GM18520 (cell line): ENCODE measurements around the gene CCDC18.
"Not testable (repeated sequence)": the region's sequence is repeated elsewhere in the genome, so short reads cannot be mapped to it uniquely, and the experiment has no call there.

ENCODE experiments used
- ATAC-seq: cut with Tn5 transposase; IDR thresholded peaks from one replicate; pipeline ENCODE4 v1.9.1; 2021; ENCODE audit not compliant: unreplicated experiment

CCDC18 gene

GRCh38 chr1:93238425-93238824 lies 57.9 kb downstream of the CCDC18 start:
- ATAC-seq = no peak

- no peak for ATAC-seq
These were observed 59.3 kb downstream of the CCDC18 start for GRCh38 chr1:93239863-93240262.

GRCh38 chr1:93243233-93243632 lies 62.7 kb downstream of the CCDC18 start:
- ATAC-seq = not testable (repeated sequence)

GRCh38 chr1:93244298-93245069 lies 64.0 kb downstream of the CCDC18 start:
- ATAC-seq = no peak

DNA sequence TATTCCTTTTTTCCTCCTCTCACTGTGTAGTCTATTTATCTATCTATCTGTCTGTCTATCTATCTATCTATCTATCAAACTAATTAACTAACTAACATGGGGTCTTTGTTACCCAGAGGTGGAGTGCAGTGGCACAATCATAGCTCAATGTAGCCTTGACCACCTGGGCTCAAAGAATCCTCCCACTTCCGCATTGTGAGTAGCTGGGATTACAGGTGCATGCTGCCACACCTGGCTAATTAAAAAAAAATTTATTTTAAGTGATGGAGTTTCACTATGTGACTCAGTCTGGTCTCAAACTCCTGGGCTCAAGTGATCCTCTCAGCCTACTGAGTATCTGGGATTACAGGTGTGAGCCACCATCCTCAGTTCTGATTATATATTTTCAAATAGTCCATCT lies 71.4 kb downstream of the CCDC18 start:
- ATAC-seq = no peak

DNA sequence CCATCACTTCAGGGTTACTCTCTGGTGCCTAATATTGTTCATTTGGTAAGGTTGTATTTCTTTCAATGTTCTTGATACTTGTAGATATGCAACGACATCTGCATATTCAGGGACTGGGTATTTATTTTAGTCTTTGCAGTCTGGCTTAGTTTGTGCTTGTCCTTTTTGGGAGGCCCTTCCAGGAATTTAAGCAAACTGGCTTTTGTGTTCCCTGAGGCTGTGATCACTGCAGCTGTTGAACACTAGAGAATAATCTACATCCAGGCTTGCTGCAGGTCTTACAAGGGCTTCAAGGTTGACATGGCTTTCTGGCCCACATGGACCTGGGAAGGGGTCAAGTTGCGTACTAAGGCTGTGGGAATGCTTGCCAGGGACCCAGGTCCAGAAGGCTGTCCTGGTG lies 72.1 kb downstream of the CCDC18 start:
- ATAC-seq = no peak

GRCh38 chr1:93253516-93253915 lies 73.0 kb downstream of the CCDC18 start:
- ATAC-seq = no peak

DNA sequence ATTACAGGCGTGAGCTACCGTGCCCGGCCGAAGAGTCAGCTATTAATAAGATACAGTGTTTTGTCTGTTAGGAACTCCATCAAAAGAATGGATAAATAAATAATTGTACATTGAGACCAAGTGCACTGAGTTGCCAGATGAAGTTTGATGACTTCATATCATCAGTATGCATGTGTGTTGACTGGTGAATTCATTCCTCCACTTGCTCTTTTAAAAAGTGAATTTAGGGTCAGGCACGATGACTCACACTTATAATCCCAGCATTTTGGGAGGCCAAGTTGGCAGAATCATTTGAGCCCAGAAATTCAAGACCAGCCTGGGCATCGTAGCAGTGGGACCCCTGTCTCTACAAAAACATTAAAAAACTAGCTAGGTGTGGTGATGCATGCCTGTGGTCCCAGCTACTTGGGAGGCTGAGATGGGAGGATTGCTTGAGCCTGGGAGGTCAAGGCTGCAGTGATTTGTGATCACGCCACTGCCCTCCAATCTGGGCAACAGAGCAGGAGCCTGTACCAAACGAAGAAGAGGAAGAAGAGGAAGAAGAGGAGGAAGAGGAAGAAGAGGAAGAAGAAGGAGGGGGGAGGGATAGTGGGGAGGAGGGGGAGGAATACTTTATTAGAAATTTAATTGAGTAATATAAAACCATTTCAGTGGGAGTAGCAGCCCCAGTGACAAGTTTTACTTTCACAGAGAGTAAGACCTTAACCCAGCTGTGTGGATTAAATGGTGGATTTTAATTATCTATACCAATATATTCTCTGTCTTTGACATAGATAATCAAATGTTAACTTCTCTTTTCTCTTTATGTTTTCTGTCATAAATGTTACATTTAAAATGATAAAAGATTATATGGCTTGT lies 74.9 kb downstream of the CCDC18 start:
- no peak for ATAC-seq

DNA sequence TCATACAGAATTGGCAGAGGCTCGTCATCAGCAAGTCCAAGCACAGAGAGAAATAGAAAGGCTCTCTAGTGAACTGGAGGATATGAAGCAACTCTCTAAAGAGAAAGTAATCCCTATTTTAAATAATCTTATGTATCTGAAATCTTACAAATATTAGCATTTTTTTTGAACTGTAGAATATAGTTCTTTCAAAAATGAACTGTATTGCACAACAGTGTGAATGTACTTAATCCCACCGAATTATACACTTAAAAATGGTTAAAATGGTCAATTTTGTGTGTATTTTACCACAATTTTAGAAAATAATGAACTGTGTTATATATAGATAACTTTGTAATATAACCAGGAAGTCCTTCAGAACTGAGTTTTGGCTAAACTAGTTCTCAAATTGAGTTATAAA lies 75.9 kb downstream of the CCDC18 start:
- ATAC-seq = no peak

DNA sequence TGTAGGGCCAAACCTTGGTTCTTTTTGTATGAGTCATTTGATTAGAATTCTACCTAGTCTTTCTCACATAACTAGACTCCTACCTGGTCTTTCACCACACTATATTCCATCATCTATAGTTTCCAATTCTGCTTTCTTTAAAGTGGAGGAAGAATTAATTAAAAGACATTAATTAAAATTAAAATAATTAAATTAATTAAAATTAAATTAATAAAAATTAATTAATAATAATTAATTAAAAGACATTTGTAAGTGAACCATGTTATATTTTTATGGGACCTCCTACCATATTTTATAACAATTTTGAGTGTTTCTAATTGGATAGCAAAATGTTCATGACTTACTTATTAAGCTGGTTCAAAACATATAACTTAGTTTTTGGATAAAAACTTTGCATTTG lies 77.4 kb downstream of the CCDC18 start:
- ATAC-seq = no peak

DNA sequence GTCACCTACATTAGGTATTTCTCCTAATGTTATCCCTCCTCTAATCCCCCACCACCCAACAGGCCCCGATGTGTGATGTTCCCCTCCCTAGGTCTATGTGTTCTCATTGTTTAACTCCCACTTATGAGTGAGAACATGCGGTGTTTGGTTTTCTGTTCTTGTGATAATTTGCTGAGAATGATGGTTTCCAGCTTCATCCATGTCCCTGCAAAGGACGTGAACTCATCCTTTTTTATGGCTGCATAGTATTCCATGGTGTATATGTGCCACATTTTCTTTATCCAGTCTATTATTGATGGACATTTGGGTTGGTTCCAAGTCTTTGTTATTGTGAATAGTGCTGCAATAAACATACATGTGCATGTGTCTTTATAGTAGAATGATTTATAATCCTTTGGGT lies 80.2 kb downstream of the CCDC18 start:
- not testable (repeated sequence) for ATAC-seq

DNA sequence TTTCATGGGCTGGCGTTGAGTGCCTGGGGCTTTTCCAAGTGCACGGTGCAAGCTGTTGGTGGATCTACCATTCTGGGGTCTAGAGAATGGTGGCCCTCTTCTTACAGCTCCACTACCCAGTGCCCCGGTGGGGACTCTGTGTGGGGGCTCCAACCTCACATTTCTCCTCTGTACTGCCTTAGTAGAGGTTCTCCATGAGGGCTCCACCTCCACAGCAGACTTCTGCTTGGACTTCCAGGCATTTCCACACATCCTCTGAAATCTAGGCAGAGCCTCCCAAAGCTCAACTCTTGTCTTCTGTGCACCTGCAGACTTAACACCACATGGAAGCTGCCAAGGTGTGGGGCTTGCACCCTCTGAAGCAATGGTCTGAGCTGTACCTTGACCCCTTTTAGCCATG lies 82.1 kb downstream of the CCDC18 start:
- no peak for ATAC-seq

GRCh38 chr1:93268888-93269287 lies 88.4 kb downstream of the CCDC18 start:
- not testable (repeated sequence) for ATAC-seq

GRCh38 chr1:93275262-93275633 lies 94.7 kb downstream of the CCDC18 start:
- ATAC-seq = not testable (repeated sequence)

DNA sequence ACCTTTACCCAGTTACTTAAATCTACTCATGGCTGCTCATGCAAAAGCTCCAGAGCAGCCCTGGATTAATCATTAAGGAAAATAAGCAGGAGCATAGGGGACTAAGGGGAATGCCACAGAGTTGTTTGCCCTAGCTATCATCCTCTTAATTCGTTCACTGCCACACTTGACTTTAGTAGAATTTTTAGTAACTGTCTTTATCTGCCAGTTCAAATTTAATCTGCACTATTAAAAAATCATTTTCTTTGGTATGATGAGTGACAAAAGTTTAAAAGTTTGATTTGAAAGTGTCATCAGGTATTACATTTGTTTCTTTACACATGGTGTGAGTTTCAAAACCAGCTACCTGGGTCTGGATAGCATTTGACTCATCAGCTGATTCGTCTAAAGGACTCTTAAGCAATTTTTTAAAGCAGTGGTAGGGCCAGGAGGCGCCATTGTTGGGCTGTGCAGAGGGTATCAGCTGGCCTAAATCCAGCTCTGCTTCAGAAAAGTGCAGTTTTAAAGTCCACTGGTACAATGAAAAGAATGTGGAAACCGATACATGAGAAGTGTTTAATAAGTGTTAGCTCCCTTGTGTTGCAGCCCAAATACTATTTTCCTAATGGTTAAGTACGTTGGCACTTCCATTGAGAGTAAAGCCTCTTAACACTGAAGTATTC lies 95.2 kb downstream of the CCDC18 start:
- ATAC-seq = no peak

GRCh38 chr1:93277530-93277929 lies 97.0 kb downstream of the CCDC18 start:
- not testable (repeated sequence) for ATAC-seq

GRCh38 chr1:93283496-93283895 lies 103.0 kb downstream of the CCDC18 start:
- no peak for ATAC-seq

DNA sequence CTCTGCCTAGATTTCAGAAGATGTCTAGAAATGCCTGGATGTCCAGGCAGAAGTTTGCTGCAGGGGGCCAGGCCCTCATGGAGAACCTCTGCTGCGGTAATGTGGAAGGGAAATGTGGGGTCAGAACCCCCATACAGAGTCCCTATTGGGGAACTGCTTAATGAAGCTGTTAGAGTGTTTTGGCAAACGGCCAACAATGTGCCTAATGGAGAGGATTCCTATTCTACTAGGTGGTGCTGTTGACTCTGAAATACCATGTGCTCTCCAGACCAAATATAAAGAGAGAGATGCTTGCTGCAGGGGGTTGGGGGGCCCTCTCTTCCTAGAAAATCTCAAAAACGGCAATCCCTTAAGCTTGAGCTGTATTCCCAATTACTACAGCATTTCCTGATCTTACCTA lies 108.0 kb downstream of the CCDC18 start:
- no peak for ATAC-seq

- ATAC-seq = no peak
These were observed 116.1 kb downstream of the CCDC18 start for GRCh38 chr1:93296555-93297154.

- no peak for ATAC-seq
These were observed 120.6 kb downstream of the CCDC18 start for GRCh38 chr1:93301131-93301530.

- ATAC-seq = no peak
These were observed 121.6 kb downstream of the CCDC18 start for GRCh38 chr1:93302078-93302477.
